Stimulated activated CD8-positive, alpha-beta memory T cell treated with anti-CD3 and anti-CD28 coated beads, Interleukin-4, amount 100 ng/mL, for 24 hours (primary cell): ENCODE measurements around the gene SCML1.

Experiments used
- DNase-seq: peaks from one replicate; pipeline ENCODE4 v3.0.0-alpha.2; 2020; ENCODE audit warnings: low read depth

SCML1 gene, protein sequence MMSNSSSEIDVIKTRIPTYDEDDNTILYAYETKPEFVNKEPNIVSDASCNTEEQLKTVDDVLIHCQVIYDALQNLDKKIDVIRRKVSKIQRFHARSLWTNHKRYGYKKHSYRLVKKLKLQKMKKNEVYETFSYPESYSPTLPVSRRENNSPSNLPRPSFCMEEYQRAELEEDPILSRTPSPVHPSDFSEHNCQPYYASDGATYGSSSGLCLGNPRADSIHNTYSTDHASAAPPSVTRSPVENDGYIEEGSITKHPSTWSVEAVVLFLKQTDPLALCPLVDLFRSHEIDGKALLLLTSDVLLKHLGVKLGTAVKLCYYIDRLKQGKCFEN

DNA sequence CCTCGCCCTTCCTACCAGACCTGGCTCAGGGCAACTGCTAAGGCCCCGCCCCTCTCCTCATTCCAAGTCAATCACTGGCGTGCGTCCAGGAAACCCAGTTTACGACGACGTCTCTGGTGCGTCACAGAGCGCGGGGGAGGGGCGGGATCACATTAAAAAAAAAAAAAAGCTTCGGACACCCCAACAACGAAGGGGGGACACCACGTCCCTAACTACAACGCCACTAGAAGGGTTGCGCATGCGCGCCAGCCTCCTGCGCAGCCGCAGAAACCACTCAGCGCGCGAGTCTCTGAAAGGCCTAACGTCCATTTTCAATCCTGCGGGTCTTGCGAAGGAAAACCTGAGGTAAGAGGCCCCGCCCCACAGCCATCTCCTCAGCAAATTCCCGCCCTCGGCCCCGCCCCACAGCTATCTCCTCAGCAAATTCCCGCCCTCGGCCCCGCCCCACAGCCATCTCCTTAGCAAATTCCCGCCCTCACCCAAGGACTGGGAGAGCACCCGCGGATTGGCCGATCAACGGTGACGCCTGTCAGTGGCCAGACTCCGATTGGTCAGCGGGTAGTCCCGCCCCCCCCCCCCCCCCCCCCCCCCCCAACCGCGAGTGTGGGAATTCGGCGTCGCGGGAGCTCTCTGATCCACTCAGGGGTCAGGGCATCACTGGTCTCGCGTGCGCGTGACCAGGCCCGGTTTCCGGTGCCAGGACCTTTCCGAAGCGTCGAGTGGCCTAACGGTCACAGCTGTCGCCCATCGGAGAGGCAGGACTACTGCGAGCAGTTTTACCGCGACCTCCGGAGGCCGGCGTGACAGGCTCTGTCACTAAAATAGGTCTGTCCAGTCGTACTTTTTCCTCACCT is at the start of gene SCML1:
Gene SCML1 (plus strand): TSS at position 638 of the 854 bp plus-strand sequence. CDS start 6,694 bp downstream, outside the sequence.
- peak; percentile 73 for DNase-seq

DNA sequence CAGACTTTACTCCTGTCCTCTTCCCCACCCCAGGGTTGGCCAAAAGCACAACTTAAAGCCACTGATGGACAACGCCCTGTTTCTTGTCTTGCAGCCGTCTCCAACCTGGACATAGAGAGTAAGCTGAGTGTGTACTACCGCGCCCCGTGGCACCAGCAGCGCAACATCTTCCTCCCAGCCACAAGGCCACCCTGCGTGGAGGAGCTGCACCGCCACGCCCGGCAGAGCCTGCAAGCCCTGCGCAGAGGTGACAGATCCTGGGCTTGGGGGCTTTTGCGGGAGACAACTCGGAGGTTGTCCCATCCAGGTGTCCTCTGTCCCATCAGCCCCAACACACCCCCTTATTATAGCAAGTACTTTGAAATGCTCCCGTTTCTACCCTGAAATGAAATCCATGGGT is 49.6 kb upstream of the SCML1 start:
- DNase-seq = no peak

DNA sequence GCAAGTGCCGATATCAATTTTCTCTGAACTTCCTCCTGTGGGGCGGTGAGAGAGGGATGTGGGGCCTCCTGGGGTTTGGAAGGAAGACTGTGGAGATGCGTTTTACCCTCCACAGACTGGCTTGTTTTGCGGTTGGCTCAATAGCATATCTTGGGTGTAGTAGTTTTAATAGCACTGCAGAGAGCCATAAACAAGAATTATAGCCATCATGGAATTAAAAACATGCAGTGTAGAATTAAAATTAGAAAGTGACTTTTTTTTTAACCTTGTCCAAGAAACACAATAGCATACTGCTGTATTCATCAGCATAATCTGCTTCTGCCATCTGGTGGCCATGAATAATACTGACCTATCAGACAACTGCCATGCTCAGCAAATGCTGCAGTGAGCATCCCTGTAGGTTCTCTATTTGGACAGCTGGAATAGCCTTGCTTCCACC is 47.3 kb upstream of the SCML1 start:
- no peak for DNase-seq

DNA sequence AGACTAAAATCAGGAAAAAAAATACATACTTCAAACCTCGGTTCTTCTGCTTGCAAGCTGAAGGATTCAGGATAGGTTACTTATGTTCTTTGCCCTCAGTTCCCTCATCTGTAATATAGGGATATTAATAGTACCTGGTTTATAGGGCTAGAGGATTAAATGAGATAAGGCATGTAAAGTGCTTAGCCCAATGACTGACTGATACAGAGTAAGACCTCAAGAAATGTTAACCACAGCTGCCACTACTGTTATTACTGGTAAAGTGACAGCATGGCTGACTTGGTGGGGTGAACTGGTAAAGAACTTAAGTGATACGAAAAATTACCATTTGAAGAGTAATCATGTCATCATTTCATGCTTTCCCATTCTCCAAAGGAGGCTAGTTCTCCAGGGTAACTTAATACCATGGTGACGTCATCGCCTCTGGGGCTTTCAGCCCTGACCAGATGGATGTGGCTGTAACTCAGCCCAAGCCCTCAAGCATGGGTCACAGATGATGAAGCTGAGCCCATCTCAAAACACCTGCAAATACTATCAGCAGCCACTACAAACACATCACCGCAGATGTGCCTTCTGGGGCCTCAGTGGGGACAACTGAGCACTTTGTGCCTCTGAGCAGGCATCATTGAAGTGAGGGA is 44.5 kb upstream of the SCML1 start:
- no peak for DNase-seq

DNA sequence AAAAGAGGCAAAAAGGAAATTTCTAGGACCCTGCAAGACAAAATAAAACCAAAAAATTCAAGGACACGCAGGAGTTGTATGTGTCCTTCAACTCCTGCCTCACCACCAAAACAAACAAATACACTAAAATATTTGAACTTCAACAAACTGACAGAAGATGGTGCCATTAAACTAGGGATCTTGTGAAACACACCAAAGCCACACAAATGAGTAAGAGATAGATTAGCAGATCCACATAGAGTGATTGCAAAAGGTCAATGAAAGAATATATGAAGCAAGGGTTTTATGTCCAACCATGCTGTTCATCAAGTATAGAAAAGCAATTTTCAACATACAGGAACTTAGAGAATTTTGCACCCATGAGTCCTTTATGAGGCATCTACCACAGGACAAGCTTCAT is 40.1 kb upstream of the SCML1 start:
- DNase-seq = no peak

DNA sequence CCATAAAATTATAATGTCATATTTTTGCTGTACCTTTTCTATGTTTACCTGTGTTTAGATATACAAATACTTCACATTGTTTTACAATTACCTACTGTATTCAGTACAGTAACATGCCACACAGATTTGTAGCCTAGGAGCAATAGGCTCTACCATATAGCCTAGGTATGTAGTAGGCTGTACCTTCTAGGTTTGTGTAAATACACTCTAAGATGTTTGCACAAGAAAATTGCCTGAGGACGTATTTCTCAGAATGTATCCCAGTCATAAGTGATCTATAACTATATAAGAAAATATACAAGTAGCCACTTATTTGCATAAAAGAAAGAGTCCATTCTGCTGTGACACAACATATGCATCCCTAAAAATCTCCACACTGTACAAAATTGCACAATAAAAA is 36.3 kb upstream of the SCML1 start:
- DNase-seq = no peak

DNA sequence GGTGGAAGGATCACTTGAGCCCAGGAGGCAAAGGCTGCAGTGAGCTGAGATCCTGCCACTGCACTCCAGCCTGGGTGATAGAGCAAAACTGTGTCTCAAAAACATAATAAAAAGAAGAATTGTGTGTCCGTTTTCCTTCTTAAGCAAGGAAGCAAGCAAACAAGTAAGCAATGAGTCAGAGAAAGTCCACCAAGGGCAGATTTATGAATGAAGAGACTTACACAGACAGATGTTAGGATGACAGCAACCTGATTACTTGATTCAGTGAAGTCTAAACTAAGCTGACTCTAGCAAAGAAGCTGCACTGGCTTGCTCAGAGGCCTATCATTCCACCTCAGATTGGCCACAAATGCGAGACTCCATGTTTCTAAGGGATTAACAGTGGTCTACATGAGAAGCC is 34.1 kb upstream of the SCML1 start:
- no peak for DNase-seq

DNA sequence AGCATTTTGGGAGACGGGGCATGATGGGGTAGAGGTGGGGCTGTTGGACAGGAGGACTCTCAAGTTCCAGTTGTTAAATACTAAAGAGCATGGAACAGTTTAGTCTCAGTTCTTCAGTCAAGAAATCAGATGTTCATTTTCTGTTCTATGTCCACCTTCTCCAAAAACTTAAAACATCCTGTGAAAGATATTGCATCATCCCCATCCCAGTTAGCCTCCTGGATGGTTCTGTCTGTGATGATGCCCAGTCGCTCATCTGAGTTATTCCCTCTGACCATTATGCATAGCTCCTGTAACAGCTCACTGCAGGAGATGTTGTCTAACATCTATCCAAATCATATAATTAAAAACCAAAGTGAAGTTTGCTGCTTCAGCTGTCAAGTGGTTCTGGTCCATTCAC is 32.1 kb upstream of the SCML1 start:
- no peak for DNase-seq

DNA sequence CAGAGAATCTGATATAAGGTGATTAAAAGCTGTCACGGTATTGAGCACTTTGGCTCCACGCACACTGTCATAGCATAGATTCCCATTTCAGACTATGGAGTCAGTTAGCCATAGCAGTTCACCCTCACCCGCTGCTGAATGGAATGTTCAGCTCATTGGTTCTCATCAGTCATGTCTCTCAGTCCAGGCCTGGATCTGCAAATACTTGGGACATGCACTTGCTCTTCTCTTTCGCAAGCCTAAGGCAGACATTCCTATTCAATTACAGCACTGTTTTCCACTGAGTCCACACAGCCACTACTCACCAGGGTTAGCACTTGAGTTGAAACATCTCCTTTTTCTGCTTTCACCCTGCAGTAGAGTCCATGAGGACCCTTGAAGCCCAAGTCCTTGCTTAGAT is 30.6 kb upstream of the SCML1 start:
- no peak for DNase-seq

DNA sequence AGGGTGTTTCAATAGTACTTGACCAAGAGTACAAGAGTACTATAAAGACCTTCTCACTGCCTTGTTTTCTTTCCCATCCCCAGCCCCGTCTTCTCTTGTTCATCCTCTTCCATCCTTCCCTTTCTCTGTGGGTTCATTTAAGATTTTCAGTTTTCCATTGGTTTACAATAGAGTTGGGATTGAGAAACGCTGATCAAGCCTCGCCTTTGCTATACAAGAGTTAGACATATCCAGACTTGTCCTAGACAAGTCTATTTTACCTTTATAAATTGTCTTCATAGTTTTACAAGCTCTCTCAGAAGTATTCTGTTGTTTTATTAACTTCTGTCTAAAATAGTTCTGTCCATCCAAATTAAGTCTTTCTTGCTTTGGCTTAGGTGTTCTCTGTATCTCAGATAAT is 29.6 kb upstream of the SCML1 start:
- no peak for DNase-seq

DNA sequence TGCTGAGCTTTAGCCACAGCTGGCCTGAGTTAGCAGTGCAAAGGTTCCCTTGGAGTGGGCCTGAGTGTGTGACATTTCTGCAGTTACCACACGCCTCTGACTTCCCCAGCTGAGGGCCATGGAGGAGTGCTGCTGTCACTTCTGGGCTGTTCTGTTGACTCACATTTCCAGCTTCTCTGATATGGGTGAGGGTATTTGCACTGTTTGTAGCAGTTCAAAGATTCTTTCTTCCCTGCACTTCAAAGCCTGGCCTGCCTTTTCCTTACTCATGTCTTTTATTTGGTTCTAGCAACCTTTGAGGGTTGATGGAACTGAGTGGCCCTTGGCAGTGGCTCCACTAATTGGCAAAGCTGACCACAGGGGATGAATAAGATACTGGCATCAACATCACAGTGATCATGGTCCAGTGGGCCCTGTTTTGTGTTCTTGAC is 26.4 kb upstream of the SCML1 start:
- DNase-seq = no peak

DNA sequence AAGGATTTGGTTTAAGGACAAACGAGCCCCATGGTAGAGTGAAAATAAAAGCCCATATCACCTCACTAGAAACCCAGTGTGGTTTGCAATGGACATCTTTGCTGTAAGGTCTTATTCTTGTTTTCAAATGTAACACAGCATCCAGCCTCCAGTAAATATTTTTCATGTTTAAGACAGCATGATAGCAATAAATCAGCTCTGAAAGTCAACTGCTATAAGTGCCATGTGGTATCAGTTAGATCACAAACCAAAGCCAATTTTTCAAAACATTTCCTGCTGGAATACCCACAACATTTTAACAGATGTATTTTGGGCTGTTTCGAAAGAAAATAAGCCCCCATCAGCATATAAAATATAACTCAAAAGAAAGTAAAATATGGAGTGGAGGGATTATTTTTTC is 24.0 kb upstream of the SCML1 start:
- no peak for DNase-seq

DNA sequence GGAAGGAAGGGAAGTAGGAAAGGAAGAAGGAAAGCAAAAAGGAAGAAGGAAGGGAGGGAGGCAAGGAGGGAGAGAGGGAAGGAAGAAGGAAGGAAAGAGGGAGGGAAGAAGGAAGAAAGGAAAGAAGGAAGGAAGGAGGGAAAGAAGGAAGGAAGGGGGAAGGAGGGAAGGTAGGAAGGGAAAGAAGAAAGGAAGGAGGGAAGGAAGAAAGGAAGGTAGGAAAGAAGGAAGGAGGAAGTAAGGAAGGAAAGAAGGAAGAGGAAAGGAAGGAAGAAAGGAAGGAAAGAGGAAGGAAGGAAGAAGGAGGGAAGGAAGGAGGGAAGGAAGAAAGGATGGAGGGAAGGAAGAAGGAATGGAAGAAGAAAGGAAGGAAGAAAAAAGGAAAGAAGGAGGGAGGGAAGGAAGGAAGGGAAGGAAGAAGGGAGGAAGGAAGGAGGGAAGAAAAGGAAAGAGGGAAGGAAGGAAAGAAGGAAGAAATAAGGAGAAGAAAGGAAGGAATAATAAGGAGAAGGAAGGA is 18.6 kb upstream of the SCML1 start:
- no peak for DNase-seq

DNA sequence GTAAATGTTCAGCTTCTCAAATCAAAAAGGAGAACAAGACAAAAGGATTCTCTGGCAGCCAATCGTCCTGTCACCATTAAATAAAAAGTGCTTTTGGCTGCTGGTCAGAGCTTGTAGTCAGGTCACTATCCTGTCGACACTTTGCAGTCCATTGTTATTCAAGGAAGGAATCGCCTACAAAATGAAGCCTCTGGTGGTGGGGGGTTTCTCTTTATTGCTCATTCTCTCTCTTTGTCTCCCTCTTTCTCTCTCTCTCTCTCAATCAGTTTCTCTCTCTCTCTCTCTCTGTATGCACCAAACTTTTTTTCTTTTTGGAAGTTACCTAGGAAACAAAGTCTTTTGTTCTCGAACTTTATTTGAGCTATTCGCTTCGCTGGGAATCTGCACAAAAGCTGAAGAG is 17.6 kb upstream of the SCML1 start:
- no peak for DNase-seq

DNA sequence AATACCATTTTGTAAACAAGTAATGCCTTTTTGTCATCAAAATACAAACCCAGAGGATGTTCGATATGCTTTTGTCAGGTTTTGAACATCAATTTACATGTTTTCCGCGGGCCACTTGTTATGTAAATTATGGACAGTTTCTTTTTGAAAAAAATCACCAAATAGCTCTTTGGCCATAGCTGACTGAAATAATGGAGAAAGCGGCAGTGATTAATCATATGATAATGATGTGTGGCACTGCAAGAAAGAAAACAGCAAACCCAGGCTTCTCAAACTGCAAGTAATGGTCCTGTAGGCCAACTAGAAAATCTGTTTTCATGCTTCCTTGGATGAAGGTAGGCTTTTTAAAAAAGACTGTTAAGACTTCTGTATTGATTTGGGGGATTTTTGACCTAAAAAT is 15.6 kb upstream of the SCML1 start:
- DNase-seq = no peak

DNA sequence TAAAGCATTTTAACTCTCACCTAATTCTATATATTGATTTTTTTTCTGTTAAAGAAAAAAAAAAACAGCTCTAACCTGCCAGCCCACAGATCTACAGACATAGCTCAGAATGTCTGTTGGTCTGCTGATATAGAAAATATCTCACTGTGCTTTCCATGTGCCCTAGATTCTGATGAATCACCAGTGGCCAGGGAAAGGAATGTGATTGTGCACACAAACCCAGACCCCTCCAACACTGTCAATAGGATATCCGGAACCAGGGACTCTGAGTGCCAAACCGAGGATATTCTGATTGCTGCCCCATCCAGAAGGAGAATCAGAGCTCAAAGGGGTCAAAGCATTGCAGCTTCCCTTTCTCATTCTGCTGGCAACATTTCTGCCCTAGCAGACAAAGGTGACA is 12.1 kb upstream of the SCML1 start:
- DNase-seq = no peak

DNA sequence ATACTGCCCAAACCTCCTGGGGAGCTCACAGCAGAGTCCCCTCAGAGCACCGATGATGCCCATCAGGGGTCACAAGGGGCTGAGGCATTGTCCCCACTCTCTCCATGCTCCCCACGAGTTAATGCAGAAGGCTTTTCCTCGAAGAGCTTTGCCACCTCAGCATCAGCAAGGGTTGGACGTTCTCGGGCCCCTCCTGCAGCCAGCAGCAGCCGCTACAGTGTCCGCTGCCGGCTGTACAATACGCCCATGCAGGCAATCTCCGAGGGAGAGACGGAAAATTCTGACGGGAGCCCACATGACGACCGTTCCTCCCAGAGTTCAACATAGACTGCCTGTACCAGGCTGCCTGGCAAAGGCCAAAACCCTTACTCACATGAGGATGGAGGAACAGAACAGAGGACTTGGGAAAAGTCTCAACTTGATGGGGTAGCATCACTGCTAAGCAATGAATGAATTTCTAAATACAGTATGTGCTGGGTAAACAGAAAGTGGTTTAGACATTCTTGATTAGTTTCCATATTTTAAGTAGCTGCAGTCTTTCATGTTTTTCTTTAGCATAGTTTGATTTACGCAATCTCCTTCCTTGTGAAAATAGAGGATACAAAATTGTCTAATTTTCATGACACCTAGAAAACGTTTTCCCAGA is 5.0 kb upstream of the SCML1 start:
- DNase-seq = no peak

DNA sequence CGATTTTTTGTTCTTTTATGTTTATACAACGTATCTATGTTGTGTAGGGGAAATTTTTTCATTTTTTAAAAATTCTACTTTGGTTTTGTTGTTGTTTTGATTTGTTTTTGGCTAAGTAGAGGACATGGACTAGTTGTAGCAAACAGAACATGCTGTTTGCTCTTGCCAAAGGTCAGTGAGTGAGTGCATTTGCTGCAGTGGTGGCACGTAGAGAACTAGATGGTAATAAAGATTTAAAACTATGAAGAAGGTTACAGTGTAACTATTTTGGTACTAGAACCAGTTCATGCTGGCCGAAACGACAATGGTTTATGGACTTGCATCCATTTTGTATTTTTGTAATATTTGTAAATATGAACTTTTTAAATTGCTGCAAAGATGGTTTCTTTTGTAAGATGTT is 1.9 kb upstream of the SCML1 start:
- DNase-seq = no peak

DNA sequence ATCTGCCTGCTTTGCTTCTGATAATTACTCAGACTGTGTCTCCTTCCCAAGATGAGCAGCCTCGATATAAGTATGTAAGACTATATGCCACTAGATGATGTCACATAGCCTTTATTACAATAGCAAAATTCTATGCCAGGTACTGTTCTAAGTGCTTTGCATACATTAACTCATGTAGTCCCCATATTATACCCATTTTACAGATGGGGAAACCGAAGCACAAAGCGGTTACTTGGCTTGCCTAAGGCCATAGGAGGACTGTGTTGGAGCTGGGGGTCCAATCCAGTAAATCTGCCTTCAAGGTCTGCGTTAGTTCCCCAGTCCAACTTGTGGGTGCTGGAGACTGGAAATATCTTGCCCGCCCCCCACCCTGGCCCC is 826 bp upstream of the SCML1 start:
- DNase-seq = no peak

DNA sequence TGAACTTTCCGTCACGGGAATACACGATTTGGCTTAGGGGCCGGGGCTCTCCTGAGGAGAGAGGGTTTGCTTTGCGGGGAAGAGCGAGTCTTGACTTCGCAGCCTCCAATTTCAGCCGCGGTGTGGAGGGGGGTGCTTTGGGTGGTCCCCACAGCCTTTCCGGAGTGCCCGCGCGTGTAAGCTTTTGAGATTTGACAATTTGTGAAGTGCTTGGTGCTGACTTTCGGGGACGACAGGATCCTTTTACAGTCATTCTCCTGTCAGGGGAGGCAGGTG is 355 bp downstream of the SCML1 start:
- DNase-seq = no peak

DNA sequence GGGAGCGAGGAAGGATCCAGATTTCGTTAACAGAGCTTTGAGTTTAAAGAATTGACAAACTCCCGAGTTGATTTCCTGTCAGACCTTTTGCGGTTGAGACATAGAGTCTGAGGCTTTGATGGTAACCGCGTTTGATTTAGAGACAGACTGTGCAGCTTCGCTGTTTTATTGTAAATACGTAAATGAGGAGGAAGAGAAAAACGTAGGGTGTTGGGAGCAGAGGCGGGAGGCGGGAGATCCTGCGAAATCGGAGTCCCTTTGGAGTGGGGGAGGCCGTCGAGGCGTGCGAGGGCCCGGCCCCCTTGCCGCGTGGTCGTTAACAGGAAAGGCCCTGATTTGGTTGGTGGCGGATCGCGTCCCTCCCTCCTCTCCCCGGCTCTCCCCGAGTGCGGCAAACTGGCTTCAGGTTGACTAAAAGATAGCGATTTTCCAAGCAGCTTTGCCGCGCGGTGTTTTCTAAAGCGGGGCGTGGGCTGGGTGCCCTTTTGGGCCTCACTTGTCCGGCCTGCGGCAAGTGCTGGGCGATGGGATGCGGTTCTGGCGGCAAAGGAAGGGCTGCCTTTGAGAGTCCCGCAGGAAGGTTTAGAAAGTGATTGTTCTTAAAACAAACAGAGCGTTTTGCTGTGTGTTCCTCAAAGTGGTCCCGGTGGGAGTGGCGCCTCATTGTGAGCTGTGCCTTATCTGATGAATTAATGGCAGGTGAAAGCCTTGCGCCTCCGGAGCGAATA is 857 bp downstream of the SCML1 start:
- peak; percentile 7 for DNase-seq
